Central memory CD8-positive, alpha-beta T cell (primary cell): Measurements from ENCODE around the gene S100B.

ENCODE experiments used
- ATAC-seq: fragments of 150-1000 bp; cut with Tn5 transposase; replicated peaks from 2 replicates; pipeline ENCODE4 v1.10.0; 2022; ENCODE audit warnings: mild to moderate bottlenecking, moderate FRiP score, moderate number of reproducible peaks; ENCODE audit not compliant: poor library complexity, severe bottlenecking; ENCODE audit errors: extremely low read depth
- DNase-seq, 2 donors: peaks; one replicate each; pipeline ENCODE4 v3.0.0; 2021; ENCODE audit warnings: low spot score in 2 of 2
- H3K27ac Mint-ChIP-seq: one replicate; pipeline ENCODE4 v1.8.0; 2022; ENCODE audit warnings: low read depth, mild to moderate bottlenecking, moderate library complexity, mixed read lengths
- H3K27me3 Mint-ChIP-seq: one replicate; pipeline ENCODE4 v1.8.0; 2022; ENCODE audit warnings: mixed read lengths
- H3K36me3 Mint-ChIP-seq: one replicate; pipeline ENCODE4 v1.8.0; 2022; ENCODE audit warnings: mild to moderate bottlenecking, moderate library complexity, mixed read lengths; ENCODE audit not compliant: insufficient read depth
- H3K4me1 Mint-ChIP-seq: one replicate; pipeline ENCODE4 v1.8.0; 2022; ENCODE audit warnings: mixed read lengths
- H3K4me3 Mint-ChIP-seq: one replicate; pipeline ENCODE4 v1.8.0; 2022; ENCODE audit warnings: mild to moderate bottlenecking, moderate library complexity, mixed read lengths
- H3K9me3 Mint-ChIP-seq: one replicate; pipeline ENCODE4 v1.8.0; 2022; ENCODE audit warnings: mixed read lengths

Gene S100B

GRCh38 chr21:46622226-46622625, 17.3 kb upstream of the S100B start:
- Mint-ChIP-seq H3K36me3 (no peaks in the 10 kb centered on the region), H3K4me1 (peaks cover 49% of the 10 kb centered on the region), H3K27me3 (no peaks in the 10 kb centered on the region), H3K9me3 (no peaks in the 10 kb centered on the region), H3K4me3 (peak overlapping the region; percentile 59), H3K27ac (peak overlapping the region; percentile 95)
- ATAC-seq (peak; percentile 92), DNase-seq (peak in 1 of 2 donors; percentile 60)

DNA sequence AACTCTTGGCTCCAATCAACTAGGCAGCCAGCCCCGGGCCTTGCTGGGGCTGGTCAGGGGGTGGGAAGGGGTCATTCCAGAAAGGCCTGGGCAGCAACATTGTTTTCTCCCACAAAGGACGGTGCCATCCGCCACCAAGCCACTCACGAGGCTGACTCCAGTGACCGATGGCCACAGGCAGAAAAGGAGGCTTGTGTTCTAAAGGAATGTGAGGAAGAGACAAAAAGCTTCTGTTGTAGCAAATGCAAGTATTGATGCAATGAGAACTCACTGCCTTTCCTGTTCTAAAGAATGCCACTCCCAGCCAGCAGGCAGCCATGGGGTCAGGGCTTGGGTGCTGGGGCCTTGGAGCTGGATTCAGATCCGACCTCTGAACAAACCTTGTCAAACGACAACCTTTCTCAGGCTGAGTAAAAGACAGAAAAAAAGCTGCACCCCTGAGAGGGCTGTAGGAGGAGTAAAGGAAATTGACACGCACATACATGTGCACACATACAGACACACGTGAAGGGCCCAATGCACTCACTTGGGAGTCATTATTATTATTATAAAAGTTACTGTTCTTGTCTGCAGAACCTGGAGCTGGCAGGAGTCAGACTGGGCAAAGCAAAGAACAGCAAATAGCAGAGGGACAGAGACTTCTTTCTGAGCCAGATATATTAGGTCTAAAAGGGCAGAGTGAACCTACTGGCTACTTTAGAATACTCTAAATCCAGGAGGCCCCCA, 16.7 kb upstream of the S100B start:
- peak overlapping the region; percentile 59 for H3K4me3 Mint-ChIP-seq
- ATAC-seq: peak; percentile 46
- no peaks in the 10 kb centered on the region for H3K36me3 Mint-ChIP-seq
- peaks cover 48% of the 10 kb centered on the region for H3K4me1 Mint-ChIP-seq
- H3K9me3 Mint-ChIP-seq: no peaks in the 10 kb centered on the region
- no peaks in the 10 kb centered on the region for H3K27me3 Mint-ChIP-seq
- H3K27ac Mint-ChIP-seq: peak overlapping the region; percentile 95
- no peak for DNase-seq

DNA sequence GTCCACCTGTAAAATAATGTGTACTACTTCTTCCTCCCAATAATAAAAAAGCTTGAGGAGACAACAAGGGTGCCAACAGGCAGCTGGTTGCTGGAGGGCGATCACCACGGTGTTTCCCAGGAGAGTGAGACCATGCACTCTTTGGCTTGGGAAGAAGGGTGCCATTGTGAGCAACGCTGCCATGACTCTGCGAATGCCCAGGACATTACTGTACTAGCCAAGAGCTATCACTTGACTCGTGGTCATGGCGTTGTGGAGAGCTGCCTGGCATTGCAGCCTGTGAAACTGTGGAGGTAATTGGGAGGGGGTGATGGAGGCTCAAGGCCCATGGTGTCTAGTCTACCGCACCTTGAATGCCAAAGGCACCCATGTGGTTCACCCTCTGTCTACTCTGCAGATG, 16.0 kb upstream of the S100B start:
- Mint-ChIP-seq H3K27ac (peak overlapping the region; percentile 95), H3K36me3 (no peaks in the 10 kb centered on the region), H3K4me3 (no peak overlapping the region)

DNA sequence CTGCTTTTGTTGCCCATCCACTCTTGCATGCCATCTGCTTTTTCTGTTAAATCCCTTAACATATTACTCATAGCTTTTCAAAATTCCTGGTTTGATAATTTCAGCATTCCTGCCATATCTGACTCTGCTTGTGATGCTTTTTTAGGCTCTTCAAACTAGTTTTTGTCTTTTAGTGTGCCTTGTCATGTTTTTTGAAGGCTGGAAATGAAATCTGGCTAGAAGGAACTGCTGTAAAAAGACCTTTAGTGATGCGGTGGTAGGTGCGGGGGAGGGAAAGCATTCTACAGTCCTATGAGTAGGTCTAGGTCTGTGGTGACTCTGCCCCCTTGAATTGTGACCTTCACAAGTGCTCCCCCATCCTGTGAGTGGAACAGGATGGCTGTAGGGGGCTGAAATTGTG, 15.0 kb upstream of the S100B start:
- no peaks in the 10 kb centered on the region for H3K27me3 Mint-ChIP-seq
- H3K4me3 Mint-ChIP-seq: no peak overlapping the region
- H3K9me3 Mint-ChIP-seq: no peaks in the 10 kb centered on the region
- H3K4me1 Mint-ChIP-seq: peaks cover 38% of the 10 kb centered on the region
- no peaks in the 10 kb centered on the region for H3K36me3 Mint-ChIP-seq
- H3K27ac Mint-ChIP-seq: no peak overlapping the region
- no peak for DNase-seq
- no peak for ATAC-seq

More for the DNA sequence above, 16.0 kb upstream of the S100B start:
- DNase-seq (no peak), ATAC-seq (no peak)
- Mint-ChIP-seq H3K27me3 (no peaks in the 10 kb centered on the region), H3K9me3 (no peaks in the 10 kb centered on the region), H3K4me1 (peaks cover 43% of the 10 kb centered on the region)

- H3K27me3 Mint-ChIP-seq: no peaks in the 10 kb centered on the region
- H3K27ac Mint-ChIP-seq: no peak overlapping the region
- H3K4me3 Mint-ChIP-seq: no peak overlapping the region
- H3K36me3 Mint-ChIP-seq: no peaks in the 10 kb centered on the region
- ATAC-seq: no peak
- peaks cover 38% of the 10 kb centered on the region for H3K4me1 Mint-ChIP-seq
- DNase-seq: no peak
- no peaks in the 10 kb centered on the region for H3K9me3 Mint-ChIP-seq
Measured at GRCh38 chr21:46618738-46619379, 14.0 kb upstream of the S100B start.

DNA sequence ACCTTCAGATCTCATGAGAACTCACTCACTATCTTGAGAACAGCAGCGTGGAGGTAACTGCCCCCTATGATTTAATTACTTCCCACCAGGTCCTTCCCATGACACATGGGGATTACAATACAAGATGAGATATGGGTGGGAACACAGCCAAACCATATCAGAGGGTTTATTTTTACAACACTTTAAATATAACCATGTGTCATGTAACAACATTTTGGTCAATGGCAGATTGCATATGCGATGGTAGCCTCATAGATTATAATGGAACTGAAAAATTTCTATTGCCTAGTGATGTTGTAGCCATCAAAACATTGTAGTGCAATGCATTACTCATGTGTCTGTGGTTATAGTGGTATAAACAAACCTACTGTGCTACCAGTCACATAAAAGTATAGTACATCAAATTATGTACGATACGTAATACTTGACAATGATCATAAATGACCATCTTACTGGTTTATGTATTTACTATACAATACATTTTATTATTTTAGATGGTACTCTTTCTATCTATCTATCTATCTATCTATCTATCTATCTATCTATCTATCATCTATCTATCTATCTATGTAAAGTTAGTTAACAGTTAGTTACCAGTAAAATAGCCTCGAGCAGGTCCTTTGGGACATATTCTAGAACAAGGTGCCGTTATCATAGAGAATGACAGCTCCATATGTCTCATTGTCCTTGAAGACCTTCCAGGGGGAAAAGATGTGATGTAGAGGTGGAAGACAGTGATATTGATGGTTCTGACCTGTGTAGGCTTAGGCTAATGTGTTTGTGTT, 12.6 kb upstream of the S100B start:
- Mint-ChIP-seq H3K27me3 (no peaks in the 10 kb centered on the region), H3K36me3 (no peaks in the 10 kb centered on the region), H3K9me3 (no peaks in the 10 kb centered on the region), H3K4me1 (peaks cover 36% of the 10 kb centered on the region), H3K4me3 (no peak overlapping the region), H3K27ac (no peak overlapping the region)
- ATAC-seq (no peak), DNase-seq (no peak)

DNA sequence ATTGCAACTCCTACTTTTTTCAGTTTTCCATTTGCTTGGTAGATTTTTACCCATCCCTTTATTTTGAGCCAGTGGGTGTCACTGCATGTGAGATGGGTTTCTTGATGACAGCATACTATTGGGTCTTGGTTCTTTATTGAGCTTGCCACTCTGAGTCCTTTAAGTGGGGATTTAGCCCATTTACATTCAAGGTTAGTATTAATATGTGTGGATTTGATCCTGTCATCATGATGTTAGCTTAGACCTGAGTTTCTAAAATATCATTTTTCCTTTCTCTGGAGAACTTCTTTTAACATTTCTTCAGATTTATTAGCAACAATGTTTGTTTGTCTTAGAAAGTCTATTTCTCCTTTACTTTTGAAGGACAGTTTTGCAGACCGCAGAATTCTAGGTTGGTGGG, 11.8 kb upstream of the S100B start:
- H3K9me3 Mint-ChIP-seq: no peaks in the 10 kb centered on the region

DNA sequence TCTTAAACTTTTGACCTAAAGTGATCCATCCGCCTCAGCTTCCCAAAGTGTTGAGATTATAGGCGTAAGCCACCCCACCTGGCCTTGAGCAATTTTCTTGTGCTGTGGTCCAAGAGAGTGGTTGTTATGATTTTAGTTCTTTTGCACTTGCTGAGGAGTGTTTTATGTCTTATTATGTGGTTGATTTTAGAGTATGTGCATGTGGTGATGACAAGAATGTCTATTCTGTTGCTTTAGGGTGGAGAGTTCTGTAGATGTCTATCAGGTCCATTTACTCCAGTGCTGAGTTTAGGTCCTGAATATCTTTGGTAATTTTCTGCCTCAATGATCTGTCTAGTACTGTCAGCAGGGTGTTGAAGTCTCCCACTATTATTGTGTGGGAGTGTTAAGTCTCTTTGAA, 11.2 kb upstream of the S100B start:
- no peak for ATAC-seq
- Mint-ChIP-seq H3K27ac (no peak overlapping the region), H3K9me3 (no peaks in the 10 kb centered on the region)

More for the DNA sequence above, 11.8 kb upstream of the S100B start:
- no peak for DNase-seq
- H3K4me1 Mint-ChIP-seq: peaks cover 28% of the 10 kb centered on the region
- no peaks in the 10 kb centered on the region for H3K27me3 Mint-ChIP-seq
- H3K36me3 Mint-ChIP-seq: no peaks in the 10 kb centered on the region
- ATAC-seq: no peak
- H3K27ac Mint-ChIP-seq: no peak overlapping the region
- H3K4me3 Mint-ChIP-seq: no peak overlapping the region

DNA sequence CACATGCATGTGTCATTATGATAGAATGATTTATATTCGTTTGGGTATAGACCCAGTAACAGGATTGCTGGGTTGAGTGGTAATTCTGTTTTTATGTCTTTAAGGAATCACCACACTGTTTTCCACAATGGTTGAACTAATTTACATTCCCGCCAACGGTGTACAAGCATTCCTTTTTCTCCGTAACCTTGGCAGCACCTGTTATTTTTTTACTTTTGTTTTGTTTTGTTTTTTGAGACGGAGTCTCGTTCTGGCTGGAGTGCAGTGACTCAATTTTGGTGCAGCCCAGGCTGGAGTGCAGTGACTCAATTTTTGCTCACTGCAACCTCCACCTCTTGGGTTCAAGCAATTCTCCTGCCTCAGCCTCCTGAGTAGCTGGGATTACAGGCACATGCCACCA, 8.5 kb upstream of the S100B start:
- no peak overlapping the region for H3K27ac Mint-ChIP-seq
- no peaks in the 10 kb centered on the region for H3K27me3 Mint-ChIP-seq
- no peaks in the 10 kb centered on the region for H3K36me3 Mint-ChIP-seq
- no peak overlapping the region for H3K4me3 Mint-ChIP-seq
- H3K9me3 Mint-ChIP-seq: no peaks in the 10 kb centered on the region
- ATAC-seq (no peak), DNase-seq (no peak)
- H3K4me1 Mint-ChIP-seq: peaks cover 12% of the 10 kb centered on the region

More for the DNA sequence above, 11.2 kb upstream of the S100B start:
- Mint-ChIP-seq H3K4me1 (peaks cover 22% of the 10 kb centered on the region), H3K27me3 (no peaks in the 10 kb centered on the region), H3K4me3 (no peak overlapping the region), H3K36me3 (no peaks in the 10 kb centered on the region)
- no peak for DNase-seq

- no peaks in the 10 kb centered on the region for H3K9me3 Mint-ChIP-seq
- DNase-seq (no peak), ATAC-seq (no peak)
- peaks cover 35% of the 10 kb centered on the region for H3K4me1 Mint-ChIP-seq
- no peaks in the 10 kb centered on the region for H3K27me3 Mint-ChIP-seq
- H3K4me3 Mint-ChIP-seq: no peak overlapping the region
- H3K36me3 Mint-ChIP-seq: no peaks in the 10 kb centered on the region
- no peak overlapping the region for H3K27ac Mint-ChIP-seq
Measured at GRCh38 chr21:46610018-46610701, 5.3 kb upstream of the S100B start.

DNA sequence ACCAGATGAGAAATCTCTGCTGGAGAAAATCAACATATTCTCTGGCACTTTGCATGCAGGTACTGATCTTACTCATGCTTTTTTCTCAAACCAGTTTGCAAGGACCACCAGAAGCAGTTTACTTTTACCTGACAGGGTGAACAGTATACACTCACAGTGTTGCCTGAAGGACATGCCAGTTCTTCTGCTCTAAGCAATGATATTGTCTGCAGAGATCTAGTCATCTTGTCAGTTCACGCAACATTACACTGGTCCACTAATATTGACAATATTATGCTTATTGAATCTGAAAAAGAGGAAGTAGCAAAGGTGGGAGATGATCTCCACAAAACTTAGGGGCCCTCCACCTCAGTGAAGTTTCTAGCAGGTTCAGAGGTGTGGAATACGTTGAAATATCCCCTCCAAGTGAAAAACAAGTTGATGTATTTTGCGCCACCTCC, 3.8 kb upstream of the S100B start:
- H3K4me3 Mint-ChIP-seq: no peak overlapping the region
- H3K9me3 Mint-ChIP-seq: no peaks in the 10 kb centered on the region
- peaks cover 40% of the 10 kb centered on the region for H3K4me1 Mint-ChIP-seq
- no peak for DNase-seq
- no peak for ATAC-seq
- no peaks in the 10 kb centered on the region for H3K36me3 Mint-ChIP-seq
- no peaks in the 10 kb centered on the region for H3K27me3 Mint-ChIP-seq
- H3K27ac Mint-ChIP-seq: no peak overlapping the region

DNA sequence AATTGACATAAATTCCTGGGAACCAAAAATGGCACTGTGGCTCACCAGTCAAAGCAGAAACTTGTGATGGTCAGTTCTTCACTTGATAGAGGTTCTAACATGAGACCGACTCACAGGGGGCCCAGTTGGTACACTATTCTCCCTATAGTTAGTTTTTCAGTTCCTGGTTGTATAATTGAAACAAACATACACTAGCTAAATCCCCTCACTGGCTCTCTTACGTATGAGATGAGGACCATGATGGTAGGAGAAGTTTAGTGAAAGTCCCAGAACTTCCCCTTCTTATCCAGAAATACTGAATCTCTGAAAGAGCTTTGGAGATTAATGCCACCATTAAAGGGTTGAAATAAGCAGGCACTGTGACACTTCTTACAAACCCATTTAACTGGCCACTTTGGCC, 2.8 kb upstream of the S100B start:
- Mint-ChIP-seq H3K27me3 (no peaks in the 10 kb centered on the region), H3K27ac (no peak overlapping the region), H3K36me3 (no peaks in the 10 kb centered on the region), H3K4me3 (no peak overlapping the region), H3K4me1 (peaks cover 35% of the 10 kb centered on the region), H3K9me3 (no peaks in the 10 kb centered on the region)
- DNase-seq (no peak), ATAC-seq (no peak)
